IMR-90 (cell line): ENCODE results near the gene MTMR6. TPM values are rescaled to one million over a fixed set of nuclear protein-coding genes. Genes with fewer than 3 reads are reported as not detected.
A peak's percentile ranks its signal among the peaks of the same experiment; 100 is the strongest.

Experiments
- ATAC-seq: fragments of 200-7000 bp; cut with Tn5 transposase; 2 replicates; pipeline ENCODE4 v1.9.1; 2020; ENCODE audit warnings: low read depth, mild to moderate bottlenecking, moderate library complexity
- BruUV-seq: library from RNA; stranded (reverse); fragments of 400-500 nt; replicated peaks from 2 replicates; lab custom pipeline; 2021; lab: Mats Ljungman, UMichigan
- CTCF ChIA-PET: fragments of 300-600 bp; formaldehyde crosslinking; extraction: SDS; loops from one replicate; lab custom pipeline; 2021; ENCODE audit warnings: antibody characterized with exemption; lab: Yijun Ruan, JAX
- POLR2A ChIA-PET: fragments of 300-600 bp; sonication (Branson Sonifier 250); formaldehyde crosslinking; loops from one replicate; lab custom pipeline; 2022; ENCODE audit warnings: antibody characterized with exemption; ENCODE audit not compliant: unreplicated experiment; lab: Charles Lee
- DNase-seq: peaks from one replicate; pipeline ENCODE4 v3.0.0; 2013
- H2AFZ ChIP-seq: replicated peaks from 2 replicates; pipeline ENCODE3; 2013; ENCODE audit warnings: low read length, mild to moderate bottlenecking; ENCODE audit not compliant: poor library complexity
- H2AK5ac ChIP-seq: 2 replicates; pipeline ENCODE4 v1.6.1; 2013; ENCODE audit warnings: low read depth, low read length, inconsistent platforms
- H2AK9ac ChIP-seq: replicated peaks from 2 replicates; pipeline ENCODE3; 2013; ENCODE audit warnings: mild to moderate bottlenecking, low read depth, low read length, moderate library complexity; ENCODE audit not compliant: poor library complexity
- H2BK120ac ChIP-seq: 2 replicates; pipeline ENCODE4 v1.6.1; 2013; ENCODE audit warnings: low read depth, low read length, inconsistent platforms
- H2BK15ac ChIP-seq: 3 replicates; pipeline ENCODE4 v1.6.1; 2013; ENCODE audit warnings: low read depth, low read length, inconsistent platforms
- H2BK20ac ChIP-seq: 2 replicates; pipeline ENCODE4 v1.6.1; 2013; ENCODE audit warnings: low read depth, mild to moderate bottlenecking, inconsistent platforms, low read length, moderate library complexity
- H2BK5ac ChIP-seq: 2 replicates; pipeline ENCODE4 v1.6.1; 2013; ENCODE audit warnings: mild to moderate bottlenecking, low read depth, low read length, inconsistent platforms; ENCODE audit not compliant: poor library complexity, severe bottlenecking
- H3K14ac ChIP-seq: replicated peaks from 2 replicates; pipeline ENCODE4 v1.6.1; 2013; ENCODE audit warnings: low read depth, low read length, inconsistent platforms
- H3K18ac ChIP-seq: 2 replicates; pipeline ENCODE4 v1.6.1; 2013; ENCODE audit warnings: low read depth, low read length, control low read depth
- H3K23ac ChIP-seq: 2 replicates; pipeline ENCODE4 v1.6.1; 2013; ENCODE audit warnings: low read depth, low read length, inconsistent platforms
- H3K27ac ChIP-seq: 2 replicates; pipeline ENCODE4 v1.5.1; 2013; ENCODE audit warnings: mild to moderate bottlenecking, control low read depth, low read length; ENCODE audit not compliant: insufficient read depth
- H3K27me3 ChIP-seq: 2 replicates; pipeline ENCODE4 v1.6.1; 2013; ENCODE audit warnings: low read length; ENCODE audit not compliant: control insufficient read depth, insufficient read depth
- H3K36me3 ChIP-seq: 2 replicates; pipeline ENCODE4 v1.6.1; 2013; ENCODE audit warnings: low read length, mixed read lengths; ENCODE audit not compliant: control insufficient read depth, insufficient read depth
- H3K4ac ChIP-seq: 2 replicates; pipeline ENCODE4 v1.6.1; 2013; ENCODE audit warnings: low read depth, low read length, inconsistent platforms
- H3K4me1 ChIP-seq: 2 replicates; pipeline ENCODE4 v1.6.1; 2013; ENCODE audit warnings: low read length, mixed read lengths; ENCODE audit not compliant: control insufficient read depth, insufficient read depth
- H3K4me2 ChIP-seq: 2 replicates; pipeline ENCODE4 v1.6.1; 2013; ENCODE audit warnings: low read depth, mild to moderate bottlenecking, control low read depth, low read length, moderate library complexity
- H3K4me3 ChIP-seq: 2 replicates; pipeline ENCODE4 v1.5.1; 2013; ENCODE audit warnings: low read depth, mild to moderate bottlenecking, control low read depth, low read length, moderate library complexity; ENCODE audit not compliant: insufficient read depth
- H3K56ac ChIP-seq: 2 replicates; pipeline ENCODE4 v1.6.1; 2013; ENCODE audit warnings: low read length, inconsistent platforms; ENCODE audit not compliant: insufficient read depth; ENCODE audit errors: extremely low read depth
- H3K79me1 ChIP-seq, 2 experiments: 2 replicates each; pipeline ENCODE4 v1.6.1; 2013; ENCODE audit warnings: low read length in 2 of 2, inconsistent platforms in 1 of 2, low read depth in 1 of 2
- H3K9ac ChIP-seq: 2 replicates; pipeline ENCODE4 v1.6.1; 2013; ENCODE audit warnings: low read depth, low read length, control low read depth
- H3K9me1 ChIP-seq: 2 replicates; pipeline ENCODE4 v1.6.1; 2013; ENCODE audit warnings: low read length, inconsistent platforms; ENCODE audit not compliant: insufficient read depth
- H3K9me3 ChIP-seq: 2 replicates; pipeline ENCODE4 v1.6.1; 2013; ENCODE audit warnings: low read length; ENCODE audit not compliant: control insufficient read depth, insufficient read depth
- H4K20me1 ChIP-seq: 2 replicates; pipeline ENCODE4 v1.6.1; 2013; ENCODE audit warnings: low read length, inconsistent platforms; ENCODE audit not compliant: insufficient read depth
- H4K5ac ChIP-seq: 2 replicates; pipeline ENCODE4 v1.6.1; 2013; ENCODE audit warnings: mild to moderate bottlenecking, low read depth, low read length, control low read depth
- H4K8ac ChIP-seq, 2 experiments: 2 replicates each; pipeline ENCODE4 v1.6.1; 2013; ENCODE audit warnings: low read depth in 2 of 2, low read length in 2 of 2, control low read depth in 1 of 2, inconsistent platforms in 1 of 2
- H4K91ac ChIP-seq: 2 replicates; pipeline ENCODE4 v1.6.1; 2013; ENCODE audit warnings: low read depth, low read length, inconsistent platforms; ENCODE audit not compliant: insufficient read depth
- CTCF ChIP-seq: conservative IDR thresholded peaks from 2 replicates; pipeline ENCODE4 v1.5.1; 2012; ENCODE audit warnings: mild to moderate bottlenecking, low read depth, low read length, improper control_type of control experiment
- FOS ChIP-seq: fragments of 150-350 bp; IDR thresholded peaks from 2 replicates; pipeline ENCODE4 v1.6.1; 2016; ENCODE audit warnings: low read depth, low read length
- MAFK ChIP-seq: IDR thresholded peaks from 2 replicates; pipeline ENCODE4 v1.6.1; 2012; ENCODE audit warnings: low read depth, low read length, improper control_type of control experiment
- MAZ ChIP-seq: IDR thresholded peaks from 2 replicates; pipeline ENCODE4 v1.6.1; 2012; ENCODE audit warnings: low read depth, mild to moderate bottlenecking, low read length, improper control_type of control experiment, moderate library complexity, borderline replicate concordance
- MXI1 ChIP-seq: IDR thresholded peaks from 2 replicates; pipeline ENCODE4 v1.6.1; 2012; ENCODE audit warnings: low read depth, mild to moderate bottlenecking, low read length, moderate library complexity, borderline replicate concordance
- RFX5 ChIP-seq: IDR thresholded peaks from 2 replicates; pipeline ENCODE4 v1.8.0; 2012; ENCODE audit warnings: low read depth, mild to moderate bottlenecking, low read length, moderate library complexity
- SMC3 ChIP-seq: fragments of 150-350 bp; IDR thresholded peaks from 2 replicates; pipeline ENCODE4 v1.6.1; 2016; ENCODE audit warnings: low read depth, mild to moderate bottlenecking, antibody characterized with exemption, low read length, moderate library complexity
- USF2 ChIP-seq: fragments of 150-350 bp; IDR thresholded peaks from 2 replicates; pipeline ENCODE4 v1.6.1; 2017; ENCODE audit warnings: mild to moderate bottlenecking, antibody characterized with exemption, low read length, low read depth
- WGBS, 2 experiments: methylation state at CpG; one replicate each; pipeline versions ENCODE4 v1.1.5 to v1.1.7; 2013; ENCODE audit warnings: missing lambda C conversion rate in 2 of 2; ENCODE audit not compliant: insufficient read length in 1 of 2; ENCODE audit errors: extremely low coverage in 2 of 2; 5-methylcytosine and 5-hydroxymethylcytosine counted together
- dilution Hi-C: fragments of 300-500 bp; cut with HindIII; formaldehyde crosslinking; loops from one replicate; pipeline ENCODE4 v1.14.3; 2018; ENCODE audit warnings: low sequenced_read_pairs; ENCODE audit not compliant: unreplicated experiment
- in situ Hi-C: fragments of 300-500 bp; cut with MboI; formaldehyde crosslinking; loops from 3 replicates; pipeline ENCODE4 v1.14.3; 2019; ENCODE audit warnings: low sequenced_read_pairs, inconsistent platforms, mixed read lengths
- intact Hi-C: fragments of 100-400 bp; cut with micrococcal nuclease; formaldehyde crosslinking; loops from 2 replicates; pipeline ENCODE4 v1.10.0; 2022
- polyA plus RNA-seq, 3 experiments: library from polyadenylated mRNA; depleted of rRNA; stranded (reverse); fragments of >200 nt; gene quantifications; 2 replicates each; pipeline ENCODE4 v1.2.3, GENCODE V29; 2012; ENCODE audit warnings: low replicate concordance in 1 of 3
- total RNA-seq: library from RNA; depleted of rRNA; stranded (reverse); fragments of >200 nt; gene quantifications from 2 replicates; pipeline ENCODE4 v1.2.3, GENCODE V29; 2012

Gene MTMR6
- total and polyA plus RNA-seq, 2 of the 4 experiments (the other 2 are of a cell fraction): 9.4 to 21.7 TPM

GRCh38 chr13:25300861-25301346 lies 13.6 kb upstream of the MTMR6 start:
- DNase-seq: no peak
- CTCF ChIA-PET: no interaction called here
- WGBS, 2 experiments: 38% methylated on average over 11 of the region's 33 CpGs; no CpG with 5 or more reads in 1 of the 2 experiments

More at GRCh38 chr13:25300861-25301346, 13.6 kb upstream of the MTMR6 start:
- Histone ChIP-seq H2BK120ac (peak overlapping the region; percentile 86), H3K4me2 (peak overlapping the region; percentile 88), H3K4me1 (no peaks in the 10 kb centered on the region; the same call in 1 of the 2 replicates), H2AFZ (peak overlapping the region; percentile 97), H2AK5ac (peak overlapping the region; percentile 59), H3K27ac (peak overlapping the region; percentile 62), H3K36me3 (peaks cover 2% of the 10 kb centered on the region), H4K91ac (peak overlapping the region; percentile 90), H3K9ac (peak overlapping the region; percentile 70), H3K9me3 (no peaks in the 10 kb centered on the region), H3K79me1 (peaks cover 0 to 8% of the 10 kb centered on the region in 2 experiments; a peak in 1 of 4 replicates), H3K56ac (peak overlapping the region; percentile 87), H2BK15ac (peak overlapping the region; percentile 89; the same call in 1 of the 3 replicates), H2BK5ac (peak overlapping the region; percentile 86), H4K8ac (peak overlapping the region; percentile 99 to 100), H3K18ac (peak overlapping the region; percentile 84), H3K23ac (peak overlapping the region; percentile 93), H2AK9ac (peak overlapping the region; percentile 68), H3K9me1 (no peaks in the 10 kb centered on the region), H3K14ac (peak overlapping the region; percentile 99), H3K4me3 (peak overlapping the region; percentile 92), H3K4ac (peak overlapping the region; percentile 96), H3K27me3 (peaks cover 4% of the 10 kb centered on the region; the same call in 1 of the 2 replicates), H4K5ac (peak overlapping the region; percentile 98), H4K20me1 (peaks cover 23% of the 10 kb centered on the region), H2BK20ac (peak overlapping the region; percentile 75; the same call in 1 of the 2 replicates)
- ATAC-seq: peak; percentile 12
- in situ Hi-C loops: no loop called here
- dilution Hi-C loops: no loop called here
- POLR2A ChIA-PET: interaction anchor here (1.3 kb wide), 1 partner anchor 15 kb away, joined by 4 read pairs; no protein-coding TSS in a partner anchor
- BruUV-seq: no TSS peak
- TF ChIP-seq FOS: no peak
- TF ChIP-seq SMC3: no peak
- TF ChIP-seq CTCF: no peak
- TF ChIP-seq MAFK: no peak
- TF ChIP-seq RFX5: no peak
- TF ChIP-seq MXI1: no peak
- no peak for TF ChIP-seq USF2
- TF ChIP-seq MAZ: no peak
- intact Hi-C loops: loop anchor here (1.0 kb wide), 1 partner anchor 14 kb away; the partner anchor contains the start of gene MTMR6
